ENCODE measurements around the gene CCDC30.

- no peak for TF ChIP-seq CTCF (IDR thresholded peaks at IDR 0.05)
- TF ChIP-seq POLR2A (IDR thresholded peaks at IDR 0.05), result no peak
These were observed 43.5 kb downstream of the CCDC30 start for GRCh38 chr1:42506576-42506975.
